OCI-LY7 (cell line): Measurements from ENCODE around the gene PLEK2. TPM values are rescaled to one million over a fixed set of nuclear protein-coding genes. Genes with fewer than 3 reads are reported as not detected.

Experiments
- BruUV-seq: library from RNA; stranded (reverse); fragments of 400-500 nt; replicated peaks from 2 replicates; lab custom pipeline; 2021; lab: Mats Ljungman, UMichigan
- CTCF ChIA-PET: fragments of 300-600 bp; sonication (Branson Sonifier 250); formaldehyde crosslinking; loops from one replicate; lab custom pipeline; 2022; ENCODE audit warnings: antibody characterized with exemption; ENCODE audit not compliant: unreplicated experiment; lab: Charles Lee
- POLR2A ChIA-PET: fragments of 300-600 bp; sonication (Branson Sonifier 250); formaldehyde crosslinking; loops from one replicate; lab custom pipeline; 2022; ENCODE audit warnings: antibody characterized with exemption; lab: Charles Lee
- DNase-seq: peaks from one replicate; pipeline ENCODE4 v3.0.0-alpha.2; 2015; ENCODE audit warnings: low spot score
- H2AFZ ChIP-seq: fragments of 200-600 bp; sonication (generic), shearing (Covaris generic); 2 replicates; pipeline ENCODE4 v1.6.1; 2014; ENCODE audit warnings: mild to moderate bottlenecking, antibody characterized with exemption, low read length, moderate library complexity
- H3K27ac ChIP-seq: fragments of 200-600 bp; sonication (generic); 2 replicates; pipeline ENCODE4 v1.5.1; 2014; ENCODE audit warnings: mixed run types, low read depth, mild to moderate bottlenecking, moderate library complexity, low read length, inconsistent platforms; ENCODE audit not compliant: poor library complexity, severe bottlenecking
- H3K36me3 ChIP-seq: fragments of 200-600 bp; sonication (generic); 2 replicates; pipeline ENCODE4 v1.6.1; 2014; ENCODE audit warnings: mild to moderate bottlenecking, antibody characterized with exemption, low read length, moderate library complexity, mixed read lengths; ENCODE audit not compliant: insufficient read depth
- H3K4me1 ChIP-seq: fragments of 200-600 bp; sonication (generic); 2 replicates; pipeline ENCODE4 v1.5.1; 2014; ENCODE audit warnings: mild to moderate bottlenecking, low read length; ENCODE audit not compliant: insufficient read depth, poor library complexity, severe bottlenecking
- H3K4me2 ChIP-seq: fragments of 200-600 bp; sonication (generic); 2 replicates; pipeline ENCODE4 v1.6.1; 2014; ENCODE audit warnings: mild to moderate bottlenecking, low read length
- H3K4me3 ChIP-seq: fragments of 200-600 bp; sonication (generic); 2 replicates; pipeline ENCODE4 v1.5.1; 2014; ENCODE audit warnings: mild to moderate bottlenecking, low read depth, low read length; ENCODE audit not compliant: poor library complexity, severe bottlenecking
- H3K79me2 ChIP-seq: fragments of 200-600 bp; sonication (generic); 2 replicates; pipeline ENCODE4 v1.6.1; 2016; ENCODE audit warnings: low read depth, mild to moderate bottlenecking, low read length, moderate library complexity, mixed read lengths; ENCODE audit not compliant: insufficient read depth
- H3K9me2 ChIP-seq: fragments of 200-600 bp; sonication (generic); 2 replicates; pipeline ENCODE4 v1.6.1; 2016; ENCODE audit warnings: mild to moderate bottlenecking, low read length, mixed read lengths; ENCODE audit not compliant: insufficient read depth
- H3K9me3 ChIP-seq: fragments of 200-600 bp; sonication (generic); 2 replicates; pipeline ENCODE4 v1.6.1; 2014; ENCODE audit warnings: mild to moderate bottlenecking, mixed run types, low read length, mixed read lengths
- H4K20me1 ChIP-seq: fragments of 200-600 bp; sonication (generic); 2 replicates; pipeline ENCODE4 v1.6.1; 2014; ENCODE audit warnings: mild to moderate bottlenecking, antibody characterized with exemption, low read length, moderate library complexity, mixed read lengths; ENCODE audit not compliant: insufficient read depth
- EZH2phosphoT487 ChIP-seq: fragments of 200-600 bp; sonication (generic); IDR thresholded peaks from 2 replicates; pipeline ENCODE4 v1.6.1; 2018; ENCODE audit warnings: low read depth, borderline replicate concordance, mild to moderate bottlenecking, mixed run types, antibody characterized with exemption, low read length, moderate library complexity, mixed read lengths
- intact Hi-C: fragments of 100-400 bp; cut with micrococcal nuclease; formaldehyde crosslinking; loops from one replicate; pipeline ENCODE4 v1.10.0; 2022; ENCODE audit not compliant: unreplicated experiment
- total RNA-seq, 2 experiments: library from RNA; depleted of rRNA in 1 of 2; stranded (reverse); fragments of >200 nt in 1 of 2; shearing (Covaris generic) in 1 of 2; gene quantifications; 2 replicates each; pipeline ENCODE4 v1.2.3, GENCODE V29; 2014 to 2022
- TF ChIP-seq, protein P1 (sequence below): fragments of 200-600 bp; sonication (generic); conservative IDR thresholded peaks from 2 replicates; pipeline ENCODE4 v1.5.1; 2014; ENCODE audit warnings: mild to moderate bottlenecking, antibody characterized with exemption, low read length, moderate library complexity, mixed read lengths

Gene PLEK2
- total RNA-seq, 2 experiments from 2014 or later = not detected

DNA sequence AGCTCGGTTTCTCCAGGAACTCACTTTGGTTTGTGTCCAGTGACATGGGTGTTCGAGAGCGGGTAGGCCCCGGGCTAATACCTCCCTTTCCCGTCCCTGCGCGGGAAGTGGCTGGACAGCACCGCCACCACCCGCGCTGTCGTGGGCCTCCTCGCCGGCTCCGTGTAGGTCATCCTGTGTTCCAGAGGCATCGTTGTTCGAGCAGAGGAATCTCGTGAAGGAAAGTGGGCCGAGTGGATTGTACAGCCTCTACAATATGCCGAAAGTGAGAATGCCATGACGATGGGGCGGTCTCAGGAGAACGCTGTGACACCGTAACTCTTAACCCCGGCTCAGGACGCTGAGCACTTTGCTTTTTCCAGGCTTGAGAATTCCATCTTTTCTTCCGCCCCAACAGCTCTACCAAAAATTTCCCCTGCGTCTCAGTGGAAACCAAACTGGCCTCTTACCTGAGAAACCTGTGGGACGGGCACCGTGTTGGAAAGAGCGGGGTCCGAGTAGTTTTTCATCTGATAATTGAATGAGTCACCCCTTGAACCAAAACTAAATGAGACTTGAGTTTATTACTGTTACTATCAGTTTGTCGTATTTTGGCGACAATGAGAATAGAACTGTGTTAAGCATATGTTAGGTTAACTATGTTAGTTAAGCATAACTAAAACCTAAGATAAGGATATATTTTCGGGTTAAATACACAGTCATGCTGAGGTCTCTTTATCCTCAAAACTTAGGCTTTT is 51.3 kb downstream of the PLEK2 start:
- BruUV-seq = TSS peak; percentile 79
- Histone ChIP-seq H3K9me3 (no peaks in the 10 kb centered on the region), H2AFZ (peak overlapping the region; percentile 90), H3K9me2 (no peaks in the 10 kb centered on the region), H4K20me1 (peaks cover 40% of the 10 kb centered on the region), H3K27ac (peak overlapping the region; percentile 76), H3K4me2 (peak overlapping the region; percentile 88), H3K36me3 (peaks cover 44% of the 10 kb centered on the region), H3K4me1 (peaks cover 39% of the 10 kb centered on the region), H3K4me3 (peak overlapping the region; percentile 93), H3K79me2 (peaks cover 67% of the 10 kb centered on the region)
- POLR2A ChIA-PET = interaction anchor here (0.9 to 1.3 kb wide), 3 partner anchors 20 to 239 kb away, joined by 3 read pairs; partner anchors contain the start of gene PIGH
- intact Hi-C loops = loop anchor here (2.0 kb wide), 1 partner anchor 120 kb away; the partner anchor contains the start of gene PALS1
- TF ChIP-seq, protein P1, sequence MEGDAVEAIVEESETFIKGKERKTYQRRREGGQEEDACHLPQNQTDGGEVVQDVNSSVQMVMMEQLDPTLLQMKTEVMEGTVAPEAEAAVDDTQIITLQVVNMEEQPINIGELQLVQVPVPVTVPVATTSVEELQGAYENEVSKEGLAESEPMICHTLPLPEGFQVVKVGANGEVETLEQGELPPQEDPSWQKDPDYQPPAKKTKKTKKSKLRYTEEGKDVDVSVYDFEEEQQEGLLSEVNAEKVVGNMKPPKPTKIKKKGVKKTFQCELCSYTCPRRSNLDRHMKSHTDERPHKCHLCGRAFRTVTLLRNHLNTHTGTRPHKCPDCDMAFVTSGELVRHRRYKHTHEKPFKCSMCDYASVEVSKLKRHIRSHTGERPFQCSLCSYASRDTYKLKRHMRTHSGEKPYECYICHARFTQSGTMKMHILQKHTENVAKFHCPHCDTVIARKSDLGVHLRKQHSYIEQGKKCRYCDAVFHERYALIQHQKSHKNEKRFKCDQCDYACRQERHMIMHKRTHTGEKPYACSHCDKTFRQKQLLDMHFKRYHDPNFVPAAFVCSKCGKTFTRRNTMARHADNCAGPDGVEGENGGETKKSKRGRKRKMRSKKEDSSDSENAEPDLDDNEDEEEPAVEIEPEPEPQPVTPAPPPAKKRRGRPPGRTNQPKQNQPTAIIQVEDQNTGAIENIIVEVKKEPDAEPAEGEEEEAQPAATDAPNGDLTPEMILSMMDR = no peak
- no peak for DNase-seq
- CTCF ChIA-PET = interaction anchor here (1.4 kb wide), 1 partner anchor 239 kb away, joined by 3 read pairs; the partner anchor contains the start of gene PIGH

DNA sequence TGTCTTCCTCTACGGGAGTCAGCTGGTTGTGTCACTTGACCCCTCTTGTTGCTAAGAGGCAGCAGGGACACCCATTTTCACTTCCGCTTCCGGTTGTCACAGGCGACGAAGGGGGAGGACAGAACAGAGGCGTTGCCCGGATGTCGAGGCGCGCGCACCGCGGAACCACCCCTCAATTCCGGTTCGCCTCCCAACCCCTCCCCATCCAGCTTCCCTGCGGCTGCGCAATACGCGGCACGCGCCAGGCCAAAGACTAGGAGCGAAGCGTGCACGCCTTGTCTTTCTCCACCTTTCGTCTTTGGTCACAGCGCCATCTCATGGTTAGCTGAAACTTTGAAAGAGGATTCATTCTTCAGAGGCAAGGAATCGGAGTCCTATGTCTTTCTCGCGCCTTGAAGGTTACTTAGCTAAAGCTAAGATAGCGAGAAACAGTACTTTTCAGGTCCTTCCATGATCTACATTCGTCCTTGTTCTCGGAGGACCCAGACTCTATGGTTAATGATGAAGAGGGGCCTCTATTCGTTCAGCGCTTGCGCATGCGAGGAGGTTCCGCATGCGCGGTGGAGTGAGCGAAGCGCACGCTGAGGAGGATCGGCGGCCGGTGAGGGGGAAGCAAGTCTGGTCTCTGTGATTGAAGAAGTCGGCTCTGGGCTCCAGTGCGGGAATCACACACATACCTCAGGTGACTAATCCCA is 52.0 kb downstream of the PLEK2 start, which contains the start of the genes ATP6V1D and EIF2S1:
ATP6V1D (minus strand) TSS at position 30 of the 695 bp plus-strand sequence. CDS start 106 bp downstream, outside the sequence.
EIF2S1 (plus strand) TSS at position 554 of the 695 bp plus-strand sequence. CDS start 4,440 bp downstream, outside the sequence.
- intact Hi-C loops = loop anchor here (2.0 kb wide), 1 partner anchor 119 kb away; the partner anchor contains the start of gene PALS1

More for the DNA sequence above, 52.0 kb downstream of the PLEK2 start, which contains the start of the genes ATP6V1D and EIF2S1:
- H3K79me2 ChIP-seq = peaks cover 60% of the 10 kb centered on the region
- peak; percentile 99 for DNase-seq
- H3K27ac ChIP-seq = peak within 1 kb of the TSS; percentile 76
- ChIA-PET POLR2A (interaction anchor here (0.6 to 1.3 kb wide), 9 partner anchors 9 to 756 kb away, joined by 3 to 4 read pairs (median 3); partner anchors contain the start of gene PIGH), CTCF (interaction anchor here (0.7 to 1.4 kb wide), 3 partner anchors 9 to 240 kb away, joined by 3 read pairs; partner anchors contain the start of gene PIGH)
- peak within 1 kb of the TSS; percentile 99 for H3K4me2 ChIP-seq
- H4K20me1 ChIP-seq = peaks cover 33% of the 10 kb centered on the region
- H3K4me1 ChIP-seq = peaks cover 39% of the 10 kb centered on the region
- peak within 1 kb of the TSS; percentile 93 for H3K4me3 ChIP-seq
- H3K9me3 ChIP-seq = no peaks in the 10 kb centered on the region
- no peak for TF ChIP-seq EZH2phosphoT487
- TF ChIP-seq, protein P1 = peak; percentile 100
- H3K9me2 ChIP-seq = no peaks in the 10 kb centered on the region
- peaks cover 36% of the 10 kb centered on the region for H3K36me3 ChIP-seq
- H2AFZ ChIP-seq = peak within 1 kb of the TSS; percentile 90
- no TSS peak for BruUV-seq
